ENCODE measurements around the gene SIAE.

The SIAE gene

DNA sequence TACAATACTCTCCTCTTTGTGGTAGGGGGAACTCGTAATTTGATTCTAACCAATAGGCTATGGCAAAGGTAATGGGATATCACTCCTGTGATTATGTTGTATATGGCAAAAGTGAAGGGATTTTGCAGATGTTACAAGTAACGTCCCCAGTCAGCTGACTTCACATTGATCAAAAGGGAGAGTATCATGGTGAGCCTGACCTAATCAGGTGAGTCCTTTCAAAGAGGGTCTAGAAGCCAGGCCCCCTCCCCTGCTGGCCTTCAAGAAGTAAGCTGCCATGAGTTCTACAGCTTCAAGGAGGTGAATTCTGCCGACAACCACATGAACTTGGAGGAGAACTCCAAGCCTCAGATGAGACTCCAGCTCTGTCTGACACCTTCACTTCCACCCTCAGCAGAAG, 30.9 kb downstream of the SIAE start:
- Histone ChIP-seq H3K4ac (ENCODE audit: low read depth, low read length) (no peak overlapping the region), H4K5ac (ENCODE audit: low read length) (no peak overlapping the region), H3K56ac (ENCODE audit: low read length) (no peak overlapping the region), H3K4me3 (ENCODE audit: low read length) (no peak overlapping the region), H3K27me3 (ENCODE audit: insufficient read depth, low read length, poor library complexity) (no peaks in the 10 kb centered on the region), H4K8ac (ENCODE audit: low read depth, low read length) (no peak overlapping the region), H3K18ac (ENCODE audit: low read length) (no peak overlapping the region), H3K27ac (ENCODE audit: low read depth, low read length) (no peak overlapping the region), H3K79me1 (ENCODE audit: low read length) (no peaks in the 10 kb centered on the region), H3K4me1 (ENCODE audit: control insufficient read depth, low read depth, low read length) (peaks cover 3% of the 10 kb centered on the region), H3K4me2 (ENCODE audit: low read length) (no peak overlapping the region), H2BK120ac (ENCODE audit: low read depth, low read length) (no peak overlapping the region), H3K79me2 (ENCODE audit: control insufficient read depth, insufficient read depth, low read length) (no peaks in the 10 kb centered on the region), H3K23ac (ENCODE audit: low read length) (no peak overlapping the region), H2BK15ac (replicated peaks; ENCODE audit: low read depth) (no peak overlapping the region), H3K36me3 (ENCODE audit: control insufficient read depth, insufficient read depth, low read length) (no peaks in the 10 kb centered on the region), H2BK5ac (ENCODE audit: low read length) (no peak overlapping the region), H3K9ac (ENCODE audit: low read length) (no peak overlapping the region), H2AK5ac (ENCODE audit: low read length) (no peak overlapping the region)
- no CpG with 5 or more reads among the region's 3 CpGs for WGBS (ENCODE audit: extremely low coverage, insufficient coverage, low lambda C conversion rate)
- no peak for DNase-seq

DNA sequence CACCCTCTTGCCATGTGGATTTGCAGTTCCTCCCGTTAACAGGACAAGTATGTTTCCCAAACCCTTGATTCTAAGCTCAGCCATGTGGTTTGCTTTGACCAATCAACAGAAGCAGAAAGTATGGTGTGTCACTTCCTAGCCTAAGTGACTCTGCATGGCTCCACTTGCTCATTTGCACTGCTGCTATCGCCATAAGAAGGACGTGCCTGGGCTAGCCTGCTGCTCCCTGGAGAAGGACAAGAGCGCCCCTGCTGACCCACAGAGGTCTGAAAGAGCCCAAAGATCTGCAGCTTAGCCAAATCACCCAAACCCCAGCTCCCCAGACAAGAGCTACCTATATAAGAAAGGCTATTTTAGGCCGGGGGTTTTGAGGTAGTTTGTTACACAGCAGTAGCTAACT, 32.9 kb downstream of the SIAE start:
- no peak overlapping the region for H3K56ac ChIP-seq (ENCODE audit: low read length)
- peaks cover 3% of the 10 kb centered on the region for H3K4me1 ChIP-seq (ENCODE audit: control insufficient read depth, low read depth, low read length)
- no peaks in the 10 kb centered on the region for H3K36me3 ChIP-seq (ENCODE audit: control insufficient read depth, insufficient read depth, low read length)
- H3K18ac ChIP-seq (ENCODE audit: low read length), result no peak overlapping the region
- H4K8ac ChIP-seq (ENCODE audit: low read depth, low read length), result no peak overlapping the region
- H2BK15ac ChIP-seq (replicated peaks; ENCODE audit: low read depth), result no peak overlapping the region
- H3K23ac ChIP-seq (ENCODE audit: low read length), result no peak overlapping the region
- no peak overlapping the region for H3K4me2 ChIP-seq (ENCODE audit: low read length)
- no peak overlapping the region for H2AK5ac ChIP-seq (ENCODE audit: low read length)
- H3K27ac ChIP-seq (ENCODE audit: low read depth, low read length), result no peak overlapping the region
- no peak overlapping the region for H3K9ac ChIP-seq (ENCODE audit: low read length)
- H3K79me1 ChIP-seq (ENCODE audit: low read length), result no peaks in the 10 kb centered on the region
- H4K5ac ChIP-seq (ENCODE audit: low read length), result no peak overlapping the region
- no CpG with 5 or more reads among the region's 5 CpGs for WGBS (ENCODE audit: extremely low coverage, insufficient coverage, low lambda C conversion rate)
- H3K4me3 ChIP-seq (ENCODE audit: low read length), result no peak overlapping the region
- no peak overlapping the region for H2BK5ac ChIP-seq (ENCODE audit: low read length)
- H2BK120ac ChIP-seq (ENCODE audit: low read depth, low read length), result no peak overlapping the region
- no peaks in the 10 kb centered on the region for H3K27me3 ChIP-seq (ENCODE audit: insufficient read depth, low read length, poor library complexity)
- H3K79me2 ChIP-seq (ENCODE audit: control insufficient read depth, insufficient read depth, low read length), result no peaks in the 10 kb centered on the region
- no peak overlapping the region for H3K4ac ChIP-seq (ENCODE audit: low read depth, low read length)
- DNase-seq, result peak; percentile 77

DNA sequence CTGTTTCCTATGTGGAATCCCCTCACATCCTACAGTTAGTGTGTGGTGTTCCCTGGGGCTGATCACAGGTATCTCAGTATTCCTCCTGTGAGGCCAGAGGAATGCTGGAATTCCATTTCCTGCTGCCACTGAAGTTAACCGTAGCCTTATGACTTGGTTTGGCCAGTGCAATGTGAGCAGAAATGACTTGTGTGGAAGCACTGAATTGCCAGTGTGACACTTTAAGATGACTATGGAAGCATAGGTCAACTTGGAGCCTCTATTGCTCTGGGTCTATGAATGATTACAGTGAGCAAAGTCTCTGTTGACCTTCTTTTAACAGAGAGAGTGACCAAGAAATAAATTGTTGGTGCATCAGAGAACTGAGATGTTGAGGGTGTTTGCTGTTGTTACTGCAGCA, 34.4 kb downstream of the SIAE start:
- no peak overlapping the region for H3K9ac ChIP-seq (ENCODE audit: low read length)
- H2BK15ac ChIP-seq (replicated peaks; ENCODE audit: low read depth), result no peak overlapping the region
- no peak overlapping the region for H2AK5ac ChIP-seq (ENCODE audit: low read length)
- no peaks in the 10 kb centered on the region for H3K79me1 ChIP-seq (ENCODE audit: low read length)
- H3K4me1 ChIP-seq (ENCODE audit: control insufficient read depth, low read depth, low read length), result no peaks in the 10 kb centered on the region
- no peaks in the 10 kb centered on the region for H3K36me3 ChIP-seq (ENCODE audit: control insufficient read depth, insufficient read depth, low read length)
- H3K56ac ChIP-seq (ENCODE audit: low read length), result no peak overlapping the region
- H2BK120ac ChIP-seq (ENCODE audit: low read depth, low read length), result no peak overlapping the region
- WGBS (ENCODE audit: extremely low coverage, insufficient coverage, low lambda C conversion rate), result no CpG with 5 or more reads among the region's 1 CpG
- no peak overlapping the region for H3K18ac ChIP-seq (ENCODE audit: low read length)
- peak; percentile 38 for DNase-seq
- H4K8ac ChIP-seq (ENCODE audit: low read depth, low read length), result no peak overlapping the region
- no peak overlapping the region for H3K23ac ChIP-seq (ENCODE audit: low read length)
- no peaks in the 10 kb centered on the region for H3K79me2 ChIP-seq (ENCODE audit: control insufficient read depth, insufficient read depth, low read length)
- no peak overlapping the region for H3K4ac ChIP-seq (ENCODE audit: low read depth, low read length)
- no peak overlapping the region for H4K5ac ChIP-seq (ENCODE audit: low read length)
- H3K27ac ChIP-seq (ENCODE audit: low read depth, low read length), result no peak overlapping the region
- H3K4me3 ChIP-seq (ENCODE audit: low read length), result no peak overlapping the region
- H3K27me3 ChIP-seq (ENCODE audit: insufficient read depth, low read length, poor library complexity), result no peaks in the 10 kb centered on the region
- H3K4me2 ChIP-seq (ENCODE audit: low read length), result no peak overlapping the region
- no peak overlapping the region for H2BK5ac ChIP-seq (ENCODE audit: low read length)

- H2AK5ac ChIP-seq (ENCODE audit: low read length), result no peak overlapping the region
- WGBS (ENCODE audit: extremely low coverage, insufficient coverage, low lambda C conversion rate), result no CpG with 5 or more reads among the region's 3 CpGs
- no peaks in the 10 kb centered on the region for H3K27me3 ChIP-seq (ENCODE audit: insufficient read depth, low read length, poor library complexity)
- no peak overlapping the region for H2BK15ac ChIP-seq (replicated peaks; ENCODE audit: low read depth)
- no peak overlapping the region for H4K5ac ChIP-seq (ENCODE audit: low read length)
- no peaks in the 10 kb centered on the region for H3K4me1 ChIP-seq (ENCODE audit: control insufficient read depth, low read depth, low read length)
- H3K4me2 ChIP-seq (ENCODE audit: low read length), result no peak overlapping the region
- no peak overlapping the region for H3K4me3 ChIP-seq (ENCODE audit: low read length)
- H3K4ac ChIP-seq (ENCODE audit: low read depth, low read length), result no peak overlapping the region
- H3K79me2 ChIP-seq (ENCODE audit: control insufficient read depth, insufficient read depth, low read length), result no peaks in the 10 kb centered on the region
- no peak overlapping the region for H3K18ac ChIP-seq (ENCODE audit: low read length)
- H3K27ac ChIP-seq (ENCODE audit: low read depth, low read length), result no peak overlapping the region
- no peaks in the 10 kb centered on the region for H3K36me3 ChIP-seq (ENCODE audit: control insufficient read depth, insufficient read depth, low read length)
- H2BK5ac ChIP-seq (ENCODE audit: low read length), result no peak overlapping the region
- H3K23ac ChIP-seq (ENCODE audit: low read length), result no peak overlapping the region
- DNase-seq, result no peak
- no peak overlapping the region for H2BK120ac ChIP-seq (ENCODE audit: low read depth, low read length)
- H3K79me1 ChIP-seq (ENCODE audit: low read length), result no peaks in the 10 kb centered on the region
- no peak overlapping the region for H4K8ac ChIP-seq (ENCODE audit: low read depth, low read length)
- H3K56ac ChIP-seq (ENCODE audit: low read length), result no peak overlapping the region
- H3K9ac ChIP-seq (ENCODE audit: low read length), result no peak overlapping the region
Observed at GRCh38 chr11:124638500-124638899, 35.0 kb downstream of the SIAE start.

DNA sequence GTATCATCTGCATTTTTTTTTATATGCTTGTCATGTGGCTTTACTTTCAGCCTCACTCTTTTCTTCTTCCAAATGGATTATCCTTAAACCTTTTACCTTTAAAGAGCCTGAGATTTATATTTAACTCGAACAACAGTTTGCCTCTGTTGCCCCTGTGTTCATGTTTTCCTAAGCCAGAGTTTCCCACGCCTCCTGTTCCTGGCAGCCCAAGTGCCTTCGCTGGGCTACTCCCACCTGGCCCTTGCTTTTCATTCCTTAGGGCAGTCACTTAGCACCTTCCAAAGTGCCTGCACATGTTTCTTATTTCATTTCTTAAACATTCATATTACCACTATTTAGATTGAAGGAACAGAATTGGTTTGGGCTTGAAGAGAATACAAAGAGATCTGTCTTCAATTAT, 37.6 kb downstream of the SIAE start:
- Histone ChIP-seq H3K4ac (ENCODE audit: low read depth, low read length) (no peak overlapping the region), H3K27me3 (ENCODE audit: insufficient read depth, low read length, poor library complexity) (no peaks in the 10 kb centered on the region), H2BK5ac (ENCODE audit: low read length) (no peak overlapping the region), H3K36me3 (ENCODE audit: control insufficient read depth, insufficient read depth, low read length) (peaks cover 2% of the 10 kb centered on the region), H3K18ac (ENCODE audit: low read length) (no peak overlapping the region), H3K27ac (ENCODE audit: low read depth, low read length) (no peak overlapping the region), H4K8ac (ENCODE audit: low read depth, low read length) (no peak overlapping the region), H4K5ac (ENCODE audit: low read length) (no peak overlapping the region), H3K9ac (ENCODE audit: low read length) (no peak overlapping the region), H3K79me2 (ENCODE audit: control insufficient read depth, insufficient read depth, low read length) (no peaks in the 10 kb centered on the region), H3K79me1 (ENCODE audit: low read length) (no peaks in the 10 kb centered on the region), H2AK5ac (ENCODE audit: low read length) (no peak overlapping the region), H2BK15ac (replicated peaks; ENCODE audit: low read depth) (no peak overlapping the region), H3K56ac (ENCODE audit: low read length) (no peak overlapping the region), H3K23ac (ENCODE audit: low read length) (no peak overlapping the region), H3K4me1 (ENCODE audit: control insufficient read depth, low read depth, low read length) (no peaks in the 10 kb centered on the region), H2BK120ac (ENCODE audit: low read depth, low read length) (no peak overlapping the region), H3K4me2 (ENCODE audit: low read length) (no peak overlapping the region), H3K4me3 (ENCODE audit: low read length) (no peak overlapping the region)
- no CpG with 5 or more reads among the region's 3 CpGs for WGBS (ENCODE audit: extremely low coverage, insufficient coverage, low lambda C conversion rate)
- no peak for DNase-seq

DNA sequence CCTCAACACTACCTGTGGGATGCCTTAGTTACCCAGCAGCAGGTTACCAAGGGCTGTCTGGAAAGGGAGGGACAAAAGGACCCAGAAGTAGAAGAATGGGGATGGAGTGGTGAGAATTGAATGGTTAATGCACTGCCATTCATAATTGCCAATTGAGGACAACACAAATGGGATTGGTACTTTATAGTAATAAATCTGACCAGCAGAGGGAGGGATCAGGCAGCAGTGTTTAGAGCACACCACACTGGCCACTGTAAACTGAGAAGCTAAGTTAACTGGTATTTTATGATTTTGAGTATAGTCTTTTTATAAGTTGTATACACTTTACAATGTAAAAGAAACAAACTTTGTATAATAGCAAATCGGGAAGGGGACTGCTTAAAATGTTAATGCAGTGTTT, 40.2 kb downstream of the SIAE start:
- no peak overlapping the region for H2BK15ac ChIP-seq (replicated peaks; ENCODE audit: low read depth)
- WGBS (ENCODE audit: extremely low coverage, insufficient coverage, low lambda C conversion rate), result no CpG with 5 or more reads among the region's 1 CpG
- DNase-seq, result no peak
- no peak overlapping the region for H2BK120ac ChIP-seq (ENCODE audit: low read depth, low read length)
- no peaks in the 10 kb centered on the region for H3K79me2 ChIP-seq (ENCODE audit: control insufficient read depth, insufficient read depth, low read length)
- H3K18ac ChIP-seq (ENCODE audit: low read length), result no peak overlapping the region
- H2AK5ac ChIP-seq (ENCODE audit: low read length), result no peak overlapping the region
- no peak overlapping the region for H4K5ac ChIP-seq (ENCODE audit: low read length)
- no peak overlapping the region for H3K4ac ChIP-seq (ENCODE audit: low read depth, low read length)
- no peak overlapping the region for H2BK5ac ChIP-seq (ENCODE audit: low read length)
- H3K4me2 ChIP-seq (ENCODE audit: low read length), result no peak overlapping the region
- H3K9ac ChIP-seq (ENCODE audit: low read length), result no peak overlapping the region
- no peak overlapping the region for H3K27ac ChIP-seq (ENCODE audit: low read depth, low read length)
- H3K4me3 ChIP-seq (ENCODE audit: low read length), result no peak overlapping the region
- no peak overlapping the region for H3K23ac ChIP-seq (ENCODE audit: low read length)
- no peak overlapping the region for H4K8ac ChIP-seq (ENCODE audit: low read depth, low read length)
- H3K56ac ChIP-seq (ENCODE audit: low read length), result no peak overlapping the region
- H3K4me1 ChIP-seq (ENCODE audit: control insufficient read depth, low read depth, low read length), result no peaks in the 10 kb centered on the region
- H3K36me3 ChIP-seq (ENCODE audit: control insufficient read depth, insufficient read depth, low read length), result peaks cover 4% of the 10 kb centered on the region
- H3K27me3 ChIP-seq (ENCODE audit: insufficient read depth, low read length, poor library complexity), result no peaks in the 10 kb centered on the region
- no peaks in the 10 kb centered on the region for H3K79me1 ChIP-seq (ENCODE audit: low read length)
